HG03108 (cell line): ENCODE results near the gene DDR2.
"Not testable (repeated sequence)": the region's sequence is repeated elsewhere in the genome, so short reads cannot be mapped to it uniquely, and the experiment has no call there.

Experiments used
- ATAC-seq: cut with Tn5 transposase; IDR thresholded peaks from one replicate; pipeline ENCODE4 v1.9.1; 2021; ENCODE audit warnings: moderate library complexity; ENCODE audit not compliant: unreplicated experiment

Gene DDR2

DNA sequence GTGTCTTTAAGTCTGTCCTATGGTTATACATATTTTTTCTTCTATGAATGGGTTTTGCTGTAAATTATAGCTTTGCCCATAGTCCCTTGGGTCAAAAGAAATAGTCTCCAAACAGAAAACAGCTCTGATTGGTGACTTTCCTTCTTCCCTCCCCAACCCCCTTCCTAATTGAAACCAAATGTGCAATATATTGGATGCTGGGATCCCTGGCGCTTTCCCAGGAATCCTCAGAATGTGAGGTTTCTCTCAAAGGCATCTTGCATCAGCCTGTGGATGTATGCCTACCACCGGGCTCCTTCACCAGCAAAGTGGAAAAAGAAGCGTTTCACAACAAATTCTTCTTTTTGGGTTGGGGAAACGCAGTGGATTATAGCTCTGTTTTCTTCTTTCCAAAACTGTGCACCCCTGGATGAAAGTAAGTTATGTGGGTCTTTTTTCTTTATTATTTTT, at the start of gene DDR2:
Gene DDR2 (plus strand): TSS at position 248 of the 450 bp plus-strand sequence. CDS start 86,600 bp downstream, outside the sequence.
- ATAC-seq = no peak

DNA sequence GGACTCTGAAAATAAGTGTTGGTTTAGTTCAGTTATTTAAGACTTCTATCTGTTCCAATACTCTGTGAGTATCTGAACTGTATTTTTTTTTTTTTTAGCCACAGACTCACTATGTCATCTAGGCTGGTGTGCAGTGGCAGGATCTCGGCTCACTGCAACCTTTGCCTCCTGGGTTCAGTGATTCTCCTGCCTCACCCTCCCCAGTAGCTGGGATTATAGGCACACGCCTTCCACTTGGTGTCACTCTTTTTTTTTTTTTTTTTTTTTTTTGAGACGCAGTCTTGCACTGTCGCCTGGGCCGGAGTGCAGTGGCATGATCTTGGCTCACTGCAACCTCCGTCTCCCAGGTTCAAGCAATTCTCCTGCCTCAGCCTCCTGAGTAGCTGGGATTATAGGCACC, 49.4 kb upstream of the DDR2 start:
- not testable (repeated sequence) for ATAC-seq

DNA sequence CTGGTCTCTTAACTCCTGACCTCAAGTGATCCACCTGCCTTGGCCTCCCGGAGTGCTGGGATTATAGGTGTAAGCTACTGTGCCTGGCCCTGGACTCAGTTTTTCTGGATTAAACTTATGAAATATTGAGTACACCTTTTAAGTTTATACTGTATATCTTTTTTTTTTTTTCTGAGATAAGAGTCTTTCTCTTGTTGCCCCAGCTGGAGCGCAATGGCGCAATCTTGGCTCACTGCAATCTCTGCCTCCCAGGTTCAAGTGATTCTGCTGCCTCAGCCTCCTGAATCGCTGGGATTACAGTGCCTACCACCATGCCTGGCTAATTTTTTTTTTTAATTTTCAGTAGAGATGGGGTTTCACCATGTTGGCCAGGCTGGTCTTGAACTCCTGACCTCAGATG, 47.2 kb upstream of the DDR2 start:
- not testable (repeated sequence) for ATAC-seq

DNA sequence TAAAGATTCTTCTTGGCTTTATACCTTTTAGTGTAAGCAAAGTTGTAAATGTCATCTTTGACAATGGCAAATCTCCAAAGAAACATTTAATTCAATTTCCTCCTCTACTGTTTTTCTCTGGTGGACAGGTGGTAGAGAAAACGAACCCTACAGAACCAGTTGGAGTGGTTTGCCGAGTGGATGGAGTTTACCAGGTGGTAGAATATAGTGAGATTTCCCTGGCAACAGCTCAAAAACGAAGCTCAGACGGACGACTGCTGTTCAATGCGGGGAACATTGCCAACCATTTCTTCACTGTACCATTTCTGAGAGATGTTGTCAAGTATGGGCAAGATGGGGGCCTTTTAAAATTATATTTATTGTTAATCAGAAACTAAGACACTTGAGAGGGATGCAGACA, 44.9 kb upstream of the DDR2 start:
- no peak for ATAC-seq

DNA sequence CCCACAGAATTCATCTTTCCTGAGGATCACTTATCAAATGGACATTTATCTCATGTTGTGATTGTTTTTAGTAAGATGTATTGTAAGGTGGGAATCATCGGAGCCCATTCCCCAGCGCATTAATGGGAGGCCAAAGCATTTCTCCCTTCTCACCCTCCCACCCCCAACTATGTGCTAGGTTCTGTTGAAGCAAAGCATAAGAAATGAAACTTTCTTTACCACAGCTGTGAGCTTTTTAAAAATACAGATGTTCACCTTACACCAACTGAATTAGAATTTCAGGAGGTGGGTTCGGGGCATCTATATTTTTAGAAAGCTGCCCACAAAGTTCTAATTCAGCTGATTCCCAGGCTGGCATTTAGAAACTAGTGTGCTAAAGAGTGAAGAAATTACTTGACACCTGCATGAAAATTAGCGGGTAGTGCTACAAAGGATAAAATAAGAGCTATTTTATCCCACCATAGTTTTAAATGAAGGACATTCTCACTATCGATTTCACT, 44.5 kb upstream of the DDR2 start:
- no peak for ATAC-seq

DNA sequence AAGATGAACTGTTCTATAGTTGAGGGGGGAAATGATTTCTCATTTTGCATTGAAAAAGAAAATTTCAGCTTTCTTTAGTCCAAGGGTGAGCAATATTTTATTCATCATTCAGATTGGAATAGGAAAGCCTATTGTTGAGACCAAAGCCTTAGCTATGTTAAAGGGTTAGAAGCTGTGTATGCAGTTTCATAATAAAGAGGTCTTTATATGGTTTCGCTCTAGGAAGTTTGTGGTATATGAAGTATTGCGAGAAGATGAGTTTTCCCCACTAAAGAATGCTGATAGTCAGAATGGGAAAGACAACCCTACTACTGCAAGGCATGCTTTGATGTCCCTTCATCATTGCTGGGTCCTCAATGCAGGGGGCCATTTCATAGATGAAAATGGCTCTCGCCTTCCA, 42.2 kb upstream of the DDR2 start:
- no peak for ATAC-seq

DNA sequence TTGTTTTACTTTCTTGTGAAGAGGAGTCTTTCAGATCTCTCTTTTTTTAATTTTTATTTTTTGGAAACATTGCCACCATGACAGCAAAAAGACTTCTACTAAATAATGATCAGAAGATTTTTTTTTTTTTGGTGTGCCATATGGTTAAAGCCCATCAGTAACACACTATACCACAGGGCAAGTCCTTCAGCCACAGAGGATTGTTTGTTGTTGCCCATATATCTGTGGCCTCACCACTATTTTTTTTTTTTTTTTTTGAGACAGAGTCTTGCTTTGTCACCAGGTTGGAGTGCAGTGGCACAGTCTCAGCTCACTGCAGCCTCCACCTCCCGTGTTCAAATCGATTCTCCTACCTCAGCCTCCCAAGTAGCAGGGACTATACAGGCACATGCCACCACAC, 41.6 kb upstream of the DDR2 start:
- no peak for ATAC-seq

DNA sequence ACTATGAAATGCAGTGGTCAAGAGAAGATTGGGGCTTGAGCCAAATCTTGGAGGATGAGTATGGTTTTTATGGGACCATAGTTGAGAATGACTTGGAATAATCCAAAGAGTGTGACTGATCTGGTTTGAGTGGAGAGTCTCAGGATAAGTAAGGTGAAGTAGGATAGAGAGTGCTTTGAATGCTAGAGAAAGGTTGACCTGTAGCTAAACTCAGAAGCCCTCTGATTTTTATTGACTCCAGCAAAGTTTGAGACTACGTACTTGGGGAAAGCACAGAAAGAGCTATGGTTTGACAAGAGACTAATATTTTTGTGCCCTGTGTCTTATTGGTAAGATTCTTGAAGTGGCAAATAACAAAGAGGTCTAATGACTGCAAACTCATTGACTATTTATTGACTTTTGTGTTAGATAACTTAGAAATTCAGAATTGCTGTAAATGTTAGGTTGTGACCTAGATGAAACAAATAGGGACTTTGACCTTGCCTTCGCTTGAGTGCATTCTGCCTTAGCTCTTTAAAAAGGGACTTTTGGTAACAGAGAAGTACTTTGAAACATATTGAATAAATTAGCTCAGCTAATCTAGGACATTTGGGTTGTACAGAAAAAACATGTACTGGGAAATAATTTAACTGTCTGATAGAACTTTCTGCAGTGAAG, 35.6 kb upstream of the DDR2 start:
- no peak for ATAC-seq

DNA sequence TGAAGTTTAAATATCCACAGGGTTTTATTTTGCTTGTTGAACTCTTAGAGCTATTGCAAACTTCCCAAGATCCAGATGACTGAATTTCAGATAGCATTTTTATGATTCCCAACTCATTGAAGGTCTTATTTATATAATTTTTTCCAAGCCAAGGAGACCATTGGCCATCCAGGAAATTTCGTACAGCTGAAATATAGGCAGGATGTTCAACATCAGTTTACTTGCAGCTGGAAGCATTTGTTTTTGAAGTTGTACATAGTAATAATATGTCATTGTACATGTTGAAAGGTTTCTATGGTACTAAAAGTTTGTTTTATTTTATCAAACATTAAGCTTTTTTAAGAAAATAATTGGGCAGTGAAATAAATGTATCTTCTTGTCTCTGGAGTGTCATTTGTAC, 32.8 kb upstream of the DDR2 start:
- ATAC-seq = no peak

DNA sequence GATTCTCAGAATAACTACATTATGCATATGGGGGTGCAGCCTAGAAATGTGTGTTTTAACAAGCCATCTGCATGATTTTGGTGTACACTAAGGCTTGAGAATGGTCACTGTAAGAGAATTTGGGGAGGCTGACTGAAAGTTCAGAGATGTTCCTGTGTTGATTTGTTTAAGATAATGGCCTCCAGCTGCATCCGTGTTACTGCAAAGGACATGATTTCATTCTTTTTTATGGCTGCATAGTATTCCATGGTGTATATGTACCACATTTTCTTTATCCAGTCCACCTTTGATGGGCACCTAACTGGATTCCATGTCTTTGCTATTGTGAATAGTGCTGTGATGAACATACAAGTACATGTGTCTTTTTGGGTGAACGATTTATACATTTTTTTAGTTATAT, 29.1 kb upstream of the DDR2 start:
- ATAC-seq = not testable (repeated sequence)

DNA sequence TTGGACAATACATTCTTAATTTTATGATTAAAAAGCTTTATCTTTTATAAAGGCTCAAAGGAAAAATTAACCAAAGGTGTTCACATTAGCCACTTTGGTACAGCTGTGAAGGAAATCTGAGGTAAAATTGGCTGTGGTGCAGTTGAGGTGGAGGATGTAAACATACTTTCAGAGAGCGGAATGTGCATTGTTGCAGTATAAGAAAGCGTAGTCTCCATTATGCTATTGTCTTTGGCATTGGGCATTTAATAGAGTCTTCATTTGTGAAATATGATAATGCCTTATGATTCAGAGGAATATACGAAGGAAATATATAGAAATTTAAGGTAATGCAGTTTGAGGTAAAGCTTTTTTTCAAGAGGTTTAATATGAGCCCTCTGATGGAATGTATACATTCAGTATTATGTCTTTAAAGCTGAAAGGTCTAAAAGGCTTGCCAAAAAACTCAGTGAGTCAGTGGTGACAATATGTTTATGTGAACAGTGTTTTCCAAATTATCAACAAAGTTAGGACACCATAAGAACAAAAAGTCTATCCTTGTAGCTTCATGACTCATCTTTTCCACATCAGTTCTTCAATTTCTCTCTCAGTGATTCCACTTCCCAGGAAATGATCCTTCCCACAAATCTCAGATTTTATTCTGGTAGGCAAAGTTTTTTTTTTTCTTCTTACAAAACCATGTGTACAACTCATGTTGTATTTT, 26.9 kb upstream of the DDR2 start:
- no peak for ATAC-seq

DNA sequence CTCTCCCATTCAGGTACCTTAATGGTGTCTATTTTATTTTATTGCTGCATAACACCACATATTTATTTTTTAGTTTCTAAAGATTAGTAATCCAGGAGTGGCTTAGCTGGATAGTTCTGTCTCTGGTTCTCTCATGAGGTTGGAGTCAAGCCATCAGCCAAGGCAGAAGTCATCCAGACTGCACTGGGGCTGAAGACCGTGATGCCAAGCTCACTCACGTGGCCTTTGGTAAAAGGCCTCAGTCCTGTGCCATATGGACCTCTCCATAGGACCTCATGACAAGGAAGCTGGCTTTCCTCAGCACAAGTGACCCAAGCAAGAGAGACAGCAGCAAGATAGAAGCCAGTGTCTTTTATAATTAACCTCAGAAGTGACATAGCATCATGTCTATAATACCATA, 23.0 kb upstream of the DDR2 start:
- ATAC-seq = no peak

DNA sequence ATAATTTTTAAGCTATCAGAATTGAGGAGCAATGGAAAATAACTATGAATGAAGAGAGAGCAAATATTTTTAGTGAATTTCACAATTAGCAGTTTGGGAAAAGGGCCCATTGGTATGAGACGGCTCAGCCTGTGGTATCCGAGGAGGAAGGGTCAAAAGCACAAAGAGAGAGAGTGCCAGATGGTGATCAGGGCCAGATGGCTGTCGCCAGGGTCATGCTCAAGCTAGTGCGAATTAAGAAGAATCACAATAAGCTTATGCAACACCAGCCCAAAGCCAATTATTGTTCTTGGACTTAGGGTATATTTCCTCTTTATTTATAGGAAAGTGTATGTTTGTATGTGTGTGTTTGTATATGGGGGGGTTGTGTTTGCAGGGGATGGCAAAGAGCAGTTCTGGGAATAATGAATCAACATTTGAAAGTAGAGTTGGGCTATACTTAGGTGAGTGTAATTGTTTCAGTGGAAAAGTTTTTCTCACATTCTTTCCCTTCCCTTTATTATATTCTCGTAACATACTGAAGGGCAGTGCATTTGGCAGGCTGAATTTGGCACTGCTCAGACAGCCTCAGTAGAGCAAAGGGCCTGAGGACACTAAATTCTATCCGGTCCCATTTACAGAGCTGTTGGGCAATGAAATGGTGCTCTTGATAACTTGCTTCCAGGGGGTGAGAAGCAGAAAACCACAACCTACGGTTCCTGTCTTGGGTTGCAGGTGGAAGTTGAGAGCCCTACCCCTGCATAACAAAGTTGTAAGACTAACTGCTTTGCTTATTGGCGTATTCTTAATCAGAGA, 19.5 kb upstream of the DDR2 start:
- ATAC-seq = no peak

DNA sequence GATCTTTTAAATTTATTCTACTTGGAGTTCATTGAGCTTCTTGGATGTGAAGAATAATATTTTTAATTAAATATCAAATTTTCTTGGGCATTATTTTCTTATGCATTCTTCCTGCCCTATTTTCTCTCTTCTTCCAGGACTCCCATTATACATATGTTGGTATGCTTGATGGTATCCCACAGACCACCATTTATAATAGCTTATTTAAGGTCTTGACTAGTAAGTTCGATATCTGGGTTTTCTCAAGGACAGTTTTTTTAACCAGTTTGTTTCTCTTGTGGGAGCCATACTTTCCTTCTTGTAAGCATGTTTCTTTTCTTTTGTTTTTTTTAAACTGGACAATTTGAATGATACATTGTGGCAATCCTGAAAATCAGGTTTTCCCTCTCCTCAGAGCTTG, 15.4 kb upstream of the DDR2 start:
- ATAC-seq = no peak

DNA sequence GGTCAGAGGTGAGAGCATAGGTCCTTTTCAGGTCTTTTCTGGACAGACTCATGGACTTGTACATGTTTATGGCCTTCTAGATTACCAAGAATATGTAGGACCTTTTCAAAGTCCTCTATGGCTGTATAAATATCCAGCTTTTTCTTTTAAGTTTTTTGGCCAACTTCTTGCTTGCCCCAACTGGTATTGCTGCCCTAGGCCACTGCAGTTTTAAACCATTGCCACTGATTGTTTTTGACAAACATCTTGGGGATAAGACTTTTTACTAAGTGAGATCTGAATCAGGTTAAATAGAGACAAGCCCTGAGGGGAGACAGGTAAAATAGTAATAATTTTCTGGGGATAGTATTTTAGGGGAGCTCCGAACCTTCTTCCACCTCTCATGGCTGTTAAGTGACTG, 14.8 kb upstream of the DDR2 start:
- no peak for ATAC-seq

DNA sequence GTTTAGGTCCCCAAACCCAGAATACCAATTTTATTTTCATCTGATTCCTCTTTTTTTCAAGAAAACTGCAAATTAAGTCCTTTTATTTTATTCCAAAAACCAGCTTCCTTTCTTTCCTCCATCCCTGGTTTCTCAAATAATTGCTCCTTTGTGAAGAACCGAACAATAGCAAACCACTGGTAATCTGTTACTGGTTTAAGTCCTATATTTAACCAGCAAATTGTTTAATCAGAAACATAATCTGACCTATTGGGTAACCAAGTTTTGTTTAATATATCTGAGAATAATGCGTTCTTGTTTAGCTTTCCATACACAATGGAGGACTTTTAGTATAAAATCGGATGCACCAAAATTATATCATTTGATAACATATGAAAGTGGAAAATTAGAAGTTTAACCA, 13.2 kb upstream of the DDR2 start:
- ATAC-seq = no peak

DNA sequence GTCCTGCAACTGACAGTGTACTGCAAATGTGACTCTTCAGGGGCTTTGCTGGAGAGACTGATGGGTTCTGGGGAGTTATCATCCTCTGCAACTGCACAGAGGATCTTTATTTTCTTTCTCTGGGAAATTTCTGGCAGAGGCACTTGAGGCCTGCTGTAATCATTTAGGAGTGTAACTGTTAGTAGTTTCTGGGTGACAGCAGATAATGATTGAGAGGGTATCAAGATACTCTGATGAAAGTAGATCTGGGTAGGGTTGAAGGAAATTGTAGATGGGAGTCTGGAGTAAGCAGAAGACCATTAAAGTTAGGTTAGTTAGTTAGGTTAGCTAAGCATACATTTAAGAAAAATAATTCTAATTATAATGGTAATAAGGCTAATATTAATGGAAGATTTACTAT, 11.0 kb upstream of the DDR2 start:
- ATAC-seq = no peak

DNA sequence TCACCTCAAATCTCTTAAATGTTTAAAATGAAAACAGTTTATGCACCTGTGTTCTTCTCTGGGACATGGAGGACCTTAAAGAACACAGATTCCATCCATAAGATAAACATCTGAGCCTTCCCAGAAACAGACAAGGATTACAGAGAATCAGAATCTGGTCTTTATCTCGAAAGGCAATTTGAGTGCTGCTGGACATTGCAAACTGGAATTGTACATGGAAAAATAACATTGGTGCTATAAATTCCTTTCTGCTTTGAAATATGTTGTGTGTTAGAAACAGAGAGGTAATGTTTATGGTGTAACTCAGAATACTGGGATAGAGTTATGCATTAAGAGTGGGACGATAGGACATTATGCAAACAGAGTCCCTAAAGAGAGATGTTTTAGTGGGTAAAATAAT, 6.6 kb upstream of the DDR2 start:
- ATAC-seq = no peak

DNA sequence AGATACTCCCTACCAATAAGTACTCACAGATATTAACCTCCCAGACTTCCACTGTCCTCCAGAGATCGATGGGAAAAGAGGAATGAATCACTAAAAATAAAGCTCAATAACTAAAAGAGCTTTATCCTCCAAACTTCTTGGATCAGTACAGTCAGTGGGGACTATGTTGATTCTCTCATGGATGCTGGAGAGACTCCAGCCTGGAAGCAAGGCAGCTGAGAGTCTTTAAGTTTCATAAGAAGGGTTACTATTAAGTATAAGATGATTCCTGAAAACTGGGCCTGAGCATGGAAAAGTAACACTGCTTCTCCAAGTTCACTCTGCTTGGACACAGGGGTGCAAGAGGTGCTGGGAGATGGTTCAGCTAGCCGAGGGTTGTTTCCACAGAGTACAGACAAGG, 6.2 kb upstream of the DDR2 start:
- ATAC-seq = no peak

DNA sequence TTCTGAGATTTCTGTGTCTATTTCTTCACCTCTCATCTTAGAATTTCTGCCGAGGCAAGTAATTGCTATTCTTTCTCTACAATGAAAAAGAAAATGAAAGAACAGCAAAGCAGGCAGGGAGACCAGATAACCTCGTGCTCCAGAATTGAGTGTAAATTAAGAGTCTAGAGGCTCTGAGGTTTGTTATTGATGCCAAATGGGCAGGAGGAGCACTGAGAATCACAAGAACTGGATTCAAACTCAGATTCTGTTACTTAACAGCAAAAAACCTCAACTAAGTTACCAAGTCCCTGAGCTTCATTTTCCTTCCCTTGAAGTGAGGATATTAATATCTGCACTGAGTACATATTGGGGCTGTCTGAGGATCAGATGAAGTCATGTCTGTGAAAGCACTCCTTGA, 5.5 kb upstream of the DDR2 start:
- ATAC-seq = no peak

DNA sequence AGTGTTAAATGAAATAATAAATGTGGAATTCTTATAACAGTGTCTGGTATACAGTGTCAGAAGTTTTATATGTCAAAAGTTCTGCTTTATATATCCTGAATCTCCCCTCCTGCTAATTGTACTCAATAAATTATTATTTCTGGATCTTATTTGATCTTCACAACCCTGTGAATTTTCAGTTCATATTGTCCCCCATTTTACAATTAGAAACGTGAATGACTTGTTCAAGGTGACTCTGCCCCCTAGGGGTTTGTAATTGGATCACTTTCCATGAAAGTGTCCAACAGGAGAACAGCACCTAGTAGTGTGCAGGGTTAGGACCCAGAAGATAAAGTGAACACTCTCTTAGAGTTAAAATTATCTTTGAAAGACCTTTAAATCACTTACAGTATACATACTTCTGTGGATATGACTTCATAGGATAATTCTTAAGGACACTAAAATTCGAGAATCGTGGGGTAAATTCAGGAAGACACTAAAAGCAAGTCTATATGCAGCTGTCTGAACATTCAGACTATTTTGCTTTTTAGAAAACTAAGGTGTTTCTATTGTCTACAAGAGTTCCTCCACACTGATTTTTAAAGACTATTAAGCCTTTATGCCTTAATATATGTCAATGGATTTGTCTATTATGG, 4.5 kb upstream of the DDR2 start:
- ATAC-seq = no peak
